Measurements from ENCODE around the gene MGRN1.
"Not testable (repeated sequence)": the region's sequence is repeated elsewhere in the genome, so short reads cannot be mapped to it uniquely, and the experiment has no call there.

MGRN1 gene

GRCh38 chr16:4701791-4702465 lies 77.3 kb downstream of the MGRN1 start:
- DNase-seq, result no peak

- DNase-seq, result no peak
Observed at GRCh38 chr16:4702466-4702808, 77.8 kb downstream of the MGRN1 start.

GRCh38 chr16:4703906-4704305 lies 79.3 kb downstream of the MGRN1 start:
- DNase-seq, result no peak

GRCh38 chr16:4704491-4704890 lies 79.9 kb downstream of the MGRN1 start:
- no peak for DNase-seq

GRCh38 chr16:4704913-4705312 lies 80.3 kb downstream of the MGRN1 start:
- DNase-seq, result no peak

- DNase-seq, result no peak
Observed at GRCh38 chr16:4706871-4707270, 82.2 kb downstream of the MGRN1 start.

GRCh38 chr16:4709481-4709880 lies 84.9 kb downstream of the MGRN1 start:
- DNase-seq, result no peak

- DNase-seq, result no peak
Observed at GRCh38 chr16:4713663-4714501, 89.3 kb downstream of the MGRN1 start.

GRCh38 chr16:4714996-4715395 lies 90.4 kb downstream of the MGRN1 start:
- DNase-seq, result no peak

- no peak for DNase-seq
Observed at GRCh38 chr16:4718466-4718865, 93.8 kb downstream of the MGRN1 start.

- no peak for DNase-seq
Observed at GRCh38 chr16:4723071-4723767, 98.6 kb downstream of the MGRN1 start.

GRCh38 chr16:4724661-4725270 lies 100.1 kb downstream of the MGRN1 start:
- no peak for DNase-seq

GRCh38 chr16:4726616-4727015 lies 102.0 kb downstream of the MGRN1 start:
- DNase-seq, result no peak

- no peak for DNase-seq
Observed at GRCh38 chr16:4728676-4729075, 104.0 kb downstream of the MGRN1 start.

GRCh38 chr16:4729876-4730275 lies 105.2 kb downstream of the MGRN1 start:
- DNase-seq, result no peak

GRCh38 chr16:4733211-4733742 lies 108.7 kb downstream of the MGRN1 start:
- DNase-seq, result no peak

GRCh38 chr16:4733747-4734062 lies 109.1 kb downstream of the MGRN1 start:
- peak; percentile 51 for DNase-seq

GRCh38 chr16:4734063-4734729 lies 109.6 kb downstream of the MGRN1 start, which contains the start of the genes ANKS3 and DNAAF8:
Gene ANKS3 (minus strand): TSS chr16:4734271. CDS start chr16:4730149, 4,122 bp downstream.
Gene DNAAF8 (plus strand): TSS chr16:4734537. CDS start chr16:4736515, 1,978 bp downstream.
- peak; percentile 90 for DNase-seq

GRCh38 chr16:4734730-4735535 lies 110.3 kb downstream of the MGRN1 start:
- DNase-seq, result peak; percentile 95

GRCh38 chr16:4736546-4736945 lies 111.9 kb downstream of the MGRN1 start:
- DNase-seq, result no peak

GRCh38 chr16:4737545-4737944 lies 112.9 kb downstream of the MGRN1 start:
- DNase-seq, result no peak

- not testable (repeated sequence) for DNase-seq
Observed at GRCh38 chr16:4738370-4738769, 113.7 kb downstream of the MGRN1 start.

All from stimulated activated CD4-positive, alpha-beta T cell treated with anti-CD3 and anti-CD28 coated beads, Interleukin-15, amount 100 ng/mL, for 24 hours (primary cell).